NCI-H128 (cell line): ENCODE results near the gene PLEKHG4B.

Experiments used
- DNase-seq: peaks from one replicate; lab custom pipeline; 2025; ENCODE audit not compliant: unreplicated experiment; lab: John Stamatoyannopoulos, UW

PLEKHG4B gene

GRCh38 chr5:128446-128845, 36.5 kb downstream of the PLEKHG4B start:
- DNase-seq: no peak

DNA sequence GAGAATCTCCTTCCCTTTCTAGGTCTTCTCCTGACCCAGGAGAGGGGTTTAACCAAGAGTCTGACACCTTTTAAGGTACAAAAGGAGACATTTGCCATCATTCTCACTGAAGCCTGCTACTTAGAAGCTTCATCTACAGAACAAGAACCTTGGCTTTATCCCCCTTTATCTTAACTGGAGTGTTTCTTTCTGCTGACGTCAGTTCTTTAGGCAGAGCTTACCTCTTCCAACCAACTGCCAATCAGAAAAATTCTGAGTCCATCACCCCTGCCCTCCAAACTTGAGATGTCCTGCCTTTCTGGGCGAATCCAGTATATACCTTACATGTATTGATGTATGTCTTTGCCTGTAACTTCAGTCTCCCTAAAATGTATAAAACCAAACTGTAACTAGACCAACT, 37.2 kb downstream of the PLEKHG4B start:
- DNase-seq: no peak

DNA sequence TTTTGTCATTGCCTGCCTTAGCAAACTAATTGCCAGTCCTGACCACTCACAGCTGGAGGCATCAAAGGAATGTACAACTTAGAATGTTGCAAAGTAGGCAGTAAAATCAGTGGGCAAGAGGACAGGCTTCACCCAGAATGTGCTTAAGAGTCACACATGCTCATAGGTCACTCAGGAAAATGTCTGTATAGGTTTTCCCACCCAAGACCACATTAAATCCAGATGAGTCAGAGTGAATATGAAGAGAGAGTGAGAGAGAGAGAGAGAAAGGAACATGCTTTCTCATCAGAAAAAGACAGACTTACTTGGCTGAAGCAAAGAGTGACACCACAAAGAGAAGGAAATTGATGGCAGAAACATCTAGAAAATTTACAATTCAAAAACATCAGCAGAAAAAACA, 37.9 kb downstream of the PLEKHG4B start:
- no peak for DNase-seq

DNA sequence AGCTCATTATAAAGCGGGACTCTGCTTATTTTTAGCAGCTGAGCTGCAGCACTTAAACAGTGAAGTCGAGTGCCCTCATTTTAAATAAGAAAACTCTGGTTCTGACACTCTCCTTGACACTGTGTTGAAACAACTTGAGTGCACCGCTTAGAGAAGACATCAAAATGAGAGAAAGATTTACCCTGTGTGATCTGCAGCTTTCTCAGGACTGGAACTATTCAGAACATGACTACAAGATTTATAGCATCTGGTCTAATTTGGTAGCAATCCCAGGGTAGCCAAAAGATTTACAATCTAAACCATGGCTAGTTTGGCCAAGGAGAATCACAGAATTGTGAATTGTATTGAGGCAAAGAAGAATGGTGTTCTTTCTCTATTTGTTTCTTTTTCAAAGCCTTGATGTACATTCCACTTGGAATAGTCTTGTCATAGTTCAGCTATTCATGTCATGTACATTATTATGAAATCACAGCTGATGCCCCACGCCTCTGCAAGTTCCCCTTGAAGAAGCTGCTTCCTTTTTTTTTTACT, 38.7 kb downstream of the PLEKHG4B start:
- no peak for DNase-seq

- no peak for DNase-seq
Measured at GRCh38 chr5:136901-137300, 44.9 kb downstream of the PLEKHG4B start.

DNA sequence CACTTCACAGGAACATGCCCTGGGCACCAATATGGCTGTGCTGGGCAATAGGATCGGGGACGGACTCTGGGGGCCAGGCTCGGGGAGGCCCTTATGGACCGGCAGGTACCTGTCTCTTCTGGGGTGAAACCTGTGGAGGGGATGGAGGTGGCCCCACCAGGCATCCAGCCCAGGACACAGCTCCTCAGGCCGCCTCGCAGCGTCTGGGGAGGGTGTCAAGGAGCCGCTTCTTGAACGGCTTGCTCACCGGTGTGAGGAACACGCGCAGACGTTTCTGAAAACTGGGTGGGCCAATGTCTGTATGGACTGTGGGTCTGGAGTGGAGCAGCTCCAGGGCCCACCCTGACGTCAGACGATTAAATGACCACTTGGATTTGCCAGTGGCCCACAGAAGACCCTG, 45.8 kb downstream of the PLEKHG4B start:
- DNase-seq: no peak

- no peak for DNase-seq
Measured at GRCh38 chr5:138936-139335, 47.0 kb downstream of the PLEKHG4B start.

GRCh38 chr5:139579-140442, 47.8 kb downstream of the PLEKHG4B start:
- no peak for DNase-seq

DNA sequence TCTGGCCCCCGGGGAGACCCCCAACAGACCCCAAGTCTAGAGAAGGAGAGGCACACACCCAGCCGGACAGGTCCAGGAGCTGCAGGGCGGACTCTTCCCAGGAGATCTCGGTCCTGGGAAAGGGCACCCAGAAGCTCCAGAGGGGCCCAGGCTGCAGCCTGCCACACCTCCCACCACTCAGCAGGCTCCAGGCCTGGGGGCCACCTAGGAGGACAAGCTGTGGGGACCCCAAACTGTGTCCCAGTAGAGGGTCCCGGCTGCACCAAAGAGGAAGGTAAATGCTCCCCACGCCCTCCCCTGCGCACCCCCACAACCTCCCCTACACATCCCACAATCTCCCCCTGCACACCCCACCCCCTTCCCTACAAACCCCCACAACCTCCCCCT, 48.5 kb downstream of the PLEKHG4B start:
- no peak for DNase-seq

DNA sequence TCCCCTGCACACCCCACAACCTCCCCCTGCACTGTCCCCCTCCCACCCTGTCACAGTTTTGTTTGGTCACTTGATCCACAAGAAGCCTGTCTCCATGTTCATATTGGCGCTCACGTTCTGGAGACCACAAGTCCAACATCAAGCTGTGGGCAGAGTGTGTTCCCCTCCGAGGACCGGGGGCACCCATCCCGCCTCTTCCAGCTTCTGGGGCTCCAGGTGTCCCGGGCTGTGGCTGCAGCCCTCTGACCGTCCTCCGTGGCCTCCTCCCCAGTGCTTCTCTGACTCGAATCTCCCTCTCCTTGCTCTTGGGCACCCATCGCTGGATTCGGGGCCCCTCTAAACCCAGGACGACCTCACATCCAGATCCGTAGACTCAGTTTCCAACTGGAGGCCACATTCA, 49.2 kb downstream of the PLEKHG4B start:
- no peak for DNase-seq

- DNase-seq: no peak
Measured at GRCh38 chr5:141761-142160, 49.8 kb downstream of the PLEKHG4B start.

GRCh38 chr5:142246-142810, 50.4 kb downstream of the PLEKHG4B start:
- DNase-seq: no peak

DNA sequence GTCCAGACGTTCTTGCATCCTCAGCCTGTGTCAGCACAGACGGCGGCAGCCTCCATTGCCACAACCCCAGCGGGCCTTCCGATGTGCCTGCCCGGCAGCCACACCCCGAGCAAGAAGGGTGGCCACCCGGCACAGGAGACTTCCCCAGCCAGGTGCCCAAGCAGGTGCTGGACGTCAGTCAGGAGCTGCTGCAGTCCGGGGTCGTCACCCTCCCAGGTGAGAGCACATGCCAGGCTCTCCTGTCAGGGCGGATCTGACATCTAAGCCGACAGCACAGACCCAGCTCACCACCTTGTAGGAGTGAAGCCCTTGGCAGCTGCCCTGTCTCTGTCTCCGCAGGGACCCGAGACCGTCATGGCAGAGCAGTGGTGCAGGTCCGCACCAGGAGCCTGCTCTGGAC, 51.1 kb downstream of the PLEKHG4B start:
- DNase-seq: no peak

- no peak for DNase-seq
Measured at GRCh38 chr5:144941-145340, 53.0 kb downstream of the PLEKHG4B start.

DNA sequence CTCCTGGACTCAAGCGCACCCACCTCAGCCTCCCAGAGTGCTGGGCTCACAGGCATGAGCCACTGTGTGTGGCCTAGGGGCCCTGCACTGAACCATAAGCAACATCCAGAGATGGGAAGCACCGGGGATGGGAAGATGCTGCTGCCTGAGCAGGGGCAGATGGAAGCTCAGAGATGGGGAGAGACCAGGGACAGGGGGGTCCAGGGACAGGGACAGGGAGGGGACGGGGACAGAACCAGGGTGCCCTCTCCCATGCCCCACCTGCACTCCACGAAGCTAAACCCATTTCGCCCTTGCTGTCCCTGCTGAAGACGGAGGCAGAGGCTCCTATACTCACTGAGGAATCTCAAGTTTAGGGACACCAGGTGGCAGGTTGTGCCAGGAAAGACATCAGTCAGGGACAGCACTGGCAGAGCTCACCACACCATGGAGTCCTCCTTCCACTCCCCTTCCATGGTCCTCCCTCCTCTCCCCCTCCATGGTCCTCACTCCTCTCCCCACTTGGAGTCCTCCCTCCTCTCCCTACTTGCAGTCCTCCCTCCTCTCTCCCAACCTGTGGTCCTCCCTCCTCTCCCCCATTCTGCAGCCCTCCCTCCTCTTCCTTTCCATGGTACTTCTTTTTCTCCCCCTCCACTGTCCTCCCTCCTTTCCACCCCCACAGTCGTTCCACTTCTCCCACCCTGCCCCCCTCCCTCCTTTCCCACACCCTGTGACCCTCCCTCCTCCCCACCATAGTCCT, 53.8 kb downstream of the PLEKHG4B start:
- no peak for DNase-seq

DNA sequence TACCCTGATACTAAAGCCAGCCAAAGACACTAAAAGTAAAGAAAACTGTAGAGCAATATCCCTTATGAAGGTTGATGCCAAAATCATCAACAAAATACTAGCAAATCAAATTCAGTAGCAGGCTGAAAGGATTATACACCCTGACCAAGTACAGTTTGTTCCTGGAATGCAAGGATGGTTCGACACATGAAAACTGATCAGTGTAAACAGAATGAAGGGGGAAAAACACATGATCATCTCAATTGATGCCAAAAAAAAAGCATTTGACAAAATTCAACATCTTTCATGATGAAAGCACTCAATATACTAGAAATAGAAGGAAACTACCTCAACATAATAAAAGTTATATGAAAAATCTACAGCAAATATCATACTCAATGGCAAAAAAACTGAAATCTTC, 55.8 kb downstream of the PLEKHG4B start:
- no peak for DNase-seq

DNA sequence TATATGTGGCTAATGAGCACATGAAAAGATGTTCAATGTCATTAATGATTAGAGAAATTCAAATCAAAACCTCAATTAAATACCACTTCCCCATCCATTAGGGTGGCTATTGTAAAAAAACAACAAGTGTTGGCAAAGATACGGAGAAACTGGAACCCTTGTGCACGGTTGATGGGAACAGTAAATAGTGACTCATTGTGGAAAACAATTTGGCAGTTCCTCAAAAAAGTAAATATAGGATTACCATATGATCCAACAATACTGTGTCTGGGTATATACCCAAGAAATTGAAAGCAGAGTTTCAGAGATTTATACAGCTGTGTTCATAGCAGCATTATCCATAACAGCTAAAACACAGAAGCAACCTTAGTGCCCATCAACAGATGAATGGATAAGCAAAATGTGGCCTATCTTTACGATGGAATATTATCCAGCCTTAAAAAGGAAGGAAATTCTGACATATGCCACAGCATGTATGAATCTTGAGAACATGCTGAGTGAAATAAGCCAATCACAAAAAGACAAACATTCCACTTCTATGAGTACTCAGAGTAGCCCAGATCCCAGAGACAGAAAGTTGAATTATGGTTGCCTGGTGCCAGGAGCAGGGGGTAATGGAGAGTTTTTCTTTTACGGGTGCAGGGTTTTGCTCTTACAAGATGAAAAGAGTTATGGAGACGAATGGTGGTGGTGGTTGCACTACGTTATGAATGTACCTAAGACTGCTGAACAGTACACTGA, 57.9 kb downstream of the PLEKHG4B start:
- DNase-seq: no peak

GRCh38 chr5:150746-151145, 58.8 kb downstream of the PLEKHG4B start:
- DNase-seq: no peak

GRCh38 chr5:152077-152476, 60.1 kb downstream of the PLEKHG4B start:
- DNase-seq: no peak

DNA sequence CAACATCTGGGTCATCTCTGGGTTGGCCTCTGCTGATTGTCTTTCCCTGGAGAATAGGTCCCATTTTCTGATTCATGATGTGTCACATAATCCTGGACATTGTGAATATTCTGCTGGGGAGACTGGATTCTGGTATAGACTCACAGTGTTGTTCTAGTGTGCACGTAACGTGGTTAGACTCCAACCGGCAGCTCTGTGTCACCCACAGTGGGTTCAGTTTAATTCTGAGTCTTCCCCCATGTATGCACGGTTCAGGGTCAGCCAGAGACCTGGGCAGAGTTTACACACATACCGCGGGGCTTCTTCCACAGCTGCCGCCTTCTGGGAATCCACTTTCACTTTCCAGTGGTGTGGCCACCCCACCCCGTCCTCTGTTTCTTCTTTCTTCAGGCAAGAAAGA, 61.3 kb downstream of the PLEKHG4B start:
- no peak for DNase-seq

GRCh38 chr5:154236-154635, 62.3 kb downstream of the PLEKHG4B start:
- DNase-seq: no peak
